GM19025 (cell line): ENCODE measurements around the gene PPP2R1B.
"Not testable (repeated sequence)": the region's sequence is repeated elsewhere in the genome, so short reads cannot be mapped to it uniquely, and the experiment has no call there.

Experiments used
- ATAC-seq: cut with Tn5 transposase; IDR thresholded peaks from one replicate; pipeline ENCODE4 v1.9.1; 2021; ENCODE audit warnings: mild to moderate bottlenecking, low read depth, moderate library complexity; ENCODE audit not compliant: unreplicated experiment

PPP2R1B gene

GRCh38 chr11:111785076-111785475 lies 18.9 kb upstream of the PPP2R1B start:
- no peak for ATAC-seq

GRCh38 chr11:111784311-111784710 lies 18.1 kb upstream of the PPP2R1B start:
- not testable (repeated sequence) for ATAC-seq

GRCh38 chr11:111782109-111782741 lies 16.0 kb upstream of the PPP2R1B start:
- ATAC-seq = no peak

- no peak for ATAC-seq
Measured at GRCh38 chr11:111779118-111779517, 12.9 kb upstream of the PPP2R1B start.

GRCh38 chr11:111778047-111778558 lies 11.9 kb upstream of the PPP2R1B start:
- ATAC-seq = no peak

GRCh38 chr11:111777094-111778046 lies 11.2 kb upstream of the PPP2R1B start:
- peak; percentile 32 for ATAC-seq

GRCh38 chr11:111776398-111777093 lies 10.4 kb upstream of the PPP2R1B start:
- ATAC-seq = peak; percentile 97

GRCh38 chr11:111774955-111775710 lies 8.9 kb upstream of the PPP2R1B start:
- ATAC-seq = no peak

- ATAC-seq = no peak
Measured at GRCh38 chr11:111772535-111772934, 6.3 kb upstream of the PPP2R1B start.

GRCh38 chr11:111771205-111771604 lies 5.0 kb upstream of the PPP2R1B start:
- ATAC-seq = not testable (repeated sequence)

GRCh38 chr11:111770581-111771134 lies 4.5 kb upstream of the PPP2R1B start:
- no peak for ATAC-seq

GRCh38 chr11:111766834-111767142 lies 599 bp upstream of the PPP2R1B start:
- no peak for ATAC-seq

GRCh38 chr11:111765320-111765983 lies 737 bp downstream of the PPP2R1B start:
- ATAC-seq = peak; percentile 20

- ATAC-seq = no peak
Measured at GRCh38 chr11:111764621-111765020, 1.6 kb downstream of the PPP2R1B start.

GRCh38 chr11:111762981-111763643 lies 3.1 kb downstream of the PPP2R1B start:
- ATAC-seq = no peak

- no peak for ATAC-seq
Measured at GRCh38 chr11:111762526-111762925, 3.7 kb downstream of the PPP2R1B start.

GRCh38 chr11:111761036-111761435 lies 5.2 kb downstream of the PPP2R1B start:
- no peak for ATAC-seq

- no peak for ATAC-seq
Measured at GRCh38 chr11:111759778-111760407, 6.3 kb downstream of the PPP2R1B start.
